Hematopoietic multipotent progenitor cell treated with erythropoietin and hydrocortisone succinate and interleukin-3 and kit ligand, for 8 days (in vitro differentiated cells): ENCODE measurements around the gene ST14.
"Not testable (repeated sequence)": the region's sequence is repeated elsewhere in the genome, so short reads cannot be mapped to it uniquely, and the experiment has no call there.

ENCODE experiments used
- DNase-seq: peaks from one replicate; pipeline ENCODE4 v3.0.0-alpha.2; 2015

The ST14 gene

DNA sequence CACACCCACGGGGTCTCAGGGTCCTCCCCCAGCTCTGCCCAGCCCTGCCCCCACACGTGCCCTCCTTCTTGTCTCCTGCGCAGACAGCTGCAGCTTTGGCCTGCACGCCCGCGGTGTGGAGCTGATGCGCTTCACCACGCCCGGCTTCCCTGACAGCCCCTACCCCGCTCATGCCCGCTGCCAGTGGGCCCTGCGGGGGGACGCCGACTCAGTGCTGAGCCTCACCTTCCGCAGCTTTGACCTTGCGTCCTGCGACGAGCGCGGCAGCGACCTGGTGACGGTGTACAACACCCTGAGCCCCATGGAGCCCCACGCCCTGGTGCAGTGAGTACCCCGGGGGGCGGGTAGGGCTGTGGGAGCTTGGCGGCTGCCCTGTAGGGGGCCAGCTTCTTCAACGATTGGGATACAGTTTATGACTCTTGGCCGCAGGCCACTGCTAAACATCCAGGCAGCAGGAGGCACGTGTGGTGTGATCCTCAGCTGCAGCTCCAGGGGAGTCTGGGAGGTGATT lies 30.8 kb downstream of the ST14 start:
- no peak for DNase-seq

DNA sequence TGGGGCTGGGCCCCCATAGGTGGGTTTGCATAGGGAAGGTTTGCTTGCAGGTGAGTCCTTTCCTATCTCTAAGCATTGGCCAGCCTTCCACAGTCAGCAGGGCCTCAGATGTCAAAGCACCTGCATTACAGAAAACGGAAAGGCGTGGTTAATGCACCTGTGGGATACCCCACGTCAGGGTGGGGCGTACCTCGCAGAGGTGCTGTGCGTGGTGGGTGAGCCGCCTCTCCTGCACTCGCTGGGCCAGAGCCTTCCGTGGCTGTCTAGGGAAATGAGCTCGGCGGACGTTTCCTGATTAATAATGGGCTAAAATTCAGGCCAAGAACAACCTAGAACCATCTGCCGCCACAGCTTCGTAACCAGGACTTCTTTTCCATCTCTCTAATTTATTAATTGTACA lies 32.3 kb downstream of the ST14 start:
- no peak for DNase-seq

DNA sequence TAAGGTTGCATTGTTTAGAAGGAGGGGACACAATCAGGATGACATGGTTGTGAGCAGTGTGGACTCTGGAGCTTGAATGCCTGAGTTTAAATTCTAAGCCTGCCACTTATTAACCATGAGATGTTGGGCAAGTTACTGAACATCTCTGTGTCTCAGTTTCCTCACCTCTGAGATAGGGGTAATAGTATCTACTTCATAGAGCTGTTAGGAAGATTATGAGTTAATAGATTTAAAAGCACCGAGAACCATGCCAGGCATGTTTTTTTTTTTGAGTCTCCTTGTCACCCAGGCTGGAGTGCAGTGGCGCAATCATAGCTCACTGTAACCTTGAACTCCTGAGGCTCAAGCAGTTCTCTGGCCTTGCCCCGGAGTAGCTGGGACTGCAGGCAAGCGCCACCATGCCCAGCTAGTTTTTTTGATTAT lies 33.3 kb downstream of the ST14 start:
- DNase-seq: no peak

DNA sequence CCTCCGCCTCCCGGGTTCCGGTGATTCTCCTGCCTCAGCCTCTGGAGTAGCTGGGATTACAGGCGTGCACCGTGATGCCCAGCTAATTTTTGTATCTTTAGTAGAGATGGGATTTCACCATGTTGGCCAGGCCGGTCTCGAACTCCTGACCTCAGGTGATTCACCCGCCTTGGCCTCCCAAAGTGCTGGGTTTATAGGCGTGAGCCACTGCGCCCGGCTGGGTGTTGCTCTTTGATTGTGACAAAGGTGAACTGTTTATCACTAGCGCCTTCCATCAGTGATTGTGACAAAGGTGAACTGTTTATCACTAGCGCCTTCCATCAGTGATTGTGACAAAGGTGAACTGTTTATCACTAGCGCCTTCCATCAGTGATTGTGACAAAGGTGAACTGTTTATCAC lies 34.0 kb downstream of the ST14 start:
- not testable (repeated sequence) for DNase-seq

DNA sequence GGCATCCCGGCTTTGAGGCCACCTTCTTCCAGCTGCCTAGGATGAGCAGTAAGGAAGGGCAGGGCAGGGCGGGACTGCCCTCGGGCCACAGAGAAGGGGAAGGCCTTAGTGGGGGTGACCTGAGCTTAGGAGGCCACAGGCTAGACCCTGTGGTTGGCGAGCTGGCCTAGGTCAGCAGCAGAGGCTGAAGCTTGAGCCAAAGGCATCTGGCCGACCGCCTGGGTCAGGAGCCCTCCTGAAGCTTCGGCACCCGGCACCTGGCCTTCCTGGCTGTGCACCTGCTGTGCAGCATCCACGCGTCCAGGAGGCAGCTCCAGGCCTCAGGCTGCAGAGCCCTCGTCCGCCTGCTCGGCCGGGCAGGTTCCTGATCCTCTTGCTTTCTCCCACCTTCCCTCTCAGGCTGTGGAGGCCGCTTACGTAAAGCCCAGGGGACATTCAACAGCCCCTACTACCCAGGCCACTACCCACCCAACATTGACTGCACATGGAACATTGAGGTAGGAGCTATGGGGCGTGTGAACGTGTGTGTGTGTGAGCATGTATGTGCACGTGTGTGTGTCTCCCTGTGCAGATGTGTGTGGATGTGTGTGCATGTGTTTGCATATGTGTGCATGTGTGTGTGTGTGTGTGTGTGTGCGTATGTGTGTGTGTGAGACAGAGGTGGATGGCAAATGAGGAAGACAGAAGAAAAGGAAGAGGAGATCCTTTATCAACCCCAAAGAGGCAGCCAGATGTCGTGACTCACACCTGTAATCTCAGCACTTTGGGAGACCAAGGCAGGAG lies 34.9 kb downstream of the ST14 start:
- no peak for DNase-seq

DNA sequence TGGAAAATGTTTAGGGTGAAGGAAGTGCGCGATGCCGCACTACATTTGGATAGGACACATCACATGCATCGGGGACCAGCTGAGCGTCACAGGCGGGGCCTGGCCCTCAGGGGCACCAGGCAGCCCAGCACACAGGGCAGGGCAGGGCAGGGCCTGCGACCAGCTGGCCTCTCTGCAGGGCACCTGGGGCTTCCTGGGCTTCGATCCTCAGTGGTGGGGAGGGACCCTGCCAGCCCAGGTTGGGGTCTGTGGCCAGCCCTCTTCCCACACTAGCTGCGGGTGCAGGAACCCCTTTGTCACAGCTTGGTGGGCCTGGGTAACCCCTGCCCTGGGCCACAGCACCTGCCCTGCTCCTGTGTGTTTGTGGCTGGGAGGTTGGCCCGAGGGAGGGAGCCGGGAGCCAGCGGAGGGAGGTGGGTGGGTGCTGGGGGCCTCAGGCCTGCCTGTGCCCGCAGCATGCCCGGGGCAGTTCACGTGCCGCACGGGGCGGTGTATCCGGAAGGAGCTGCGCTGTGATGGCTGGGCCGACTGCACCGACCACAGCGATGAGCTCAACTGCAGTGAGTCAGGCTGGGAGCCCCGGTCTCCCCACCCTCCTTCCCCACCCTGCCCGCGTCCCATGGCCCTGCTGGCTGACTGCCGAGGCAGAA lies 37.9 kb downstream of the ST14 start:
- no peak for DNase-seq

DNA sequence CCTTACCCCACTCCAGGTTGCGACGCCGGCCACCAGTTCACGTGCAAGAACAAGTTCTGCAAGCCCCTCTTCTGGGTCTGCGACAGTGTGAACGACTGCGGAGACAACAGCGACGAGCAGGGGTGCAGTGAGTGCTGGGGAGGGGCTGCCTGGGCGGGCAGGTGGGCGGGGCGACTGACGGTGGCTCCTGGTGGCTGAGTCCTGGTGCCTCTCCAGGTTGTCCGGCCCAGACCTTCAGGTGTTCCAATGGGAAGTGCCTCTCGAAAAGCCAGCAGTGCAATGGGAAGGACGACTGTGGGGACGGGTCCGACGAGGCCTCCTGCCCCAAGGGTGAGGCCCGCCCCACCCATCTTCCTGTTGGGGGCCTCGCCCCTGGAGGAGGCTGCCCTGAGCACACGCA lies 38.7 kb downstream of the ST14 start:
- no peak for DNase-seq

DNA sequence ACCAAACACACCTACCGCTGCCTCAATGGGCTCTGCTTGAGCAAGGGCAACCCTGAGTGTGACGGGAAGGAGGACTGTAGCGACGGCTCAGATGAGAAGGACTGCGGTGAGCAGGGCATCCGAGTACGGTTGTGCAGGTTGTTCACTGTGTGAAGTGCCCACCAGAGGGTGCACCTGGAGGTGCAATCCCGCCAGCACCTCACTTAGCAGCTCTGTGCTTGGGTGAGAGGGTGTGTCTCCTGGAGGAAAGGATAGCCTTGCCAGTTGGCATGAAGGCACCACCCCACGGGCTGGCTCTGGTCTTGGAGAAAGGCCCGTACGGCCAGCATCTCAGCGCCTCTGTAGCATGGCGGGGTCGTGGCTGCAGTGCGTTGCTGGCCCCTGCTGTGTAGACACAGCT lies 39.4 kb downstream of the ST14 start:
- DNase-seq: no peak

DNA sequence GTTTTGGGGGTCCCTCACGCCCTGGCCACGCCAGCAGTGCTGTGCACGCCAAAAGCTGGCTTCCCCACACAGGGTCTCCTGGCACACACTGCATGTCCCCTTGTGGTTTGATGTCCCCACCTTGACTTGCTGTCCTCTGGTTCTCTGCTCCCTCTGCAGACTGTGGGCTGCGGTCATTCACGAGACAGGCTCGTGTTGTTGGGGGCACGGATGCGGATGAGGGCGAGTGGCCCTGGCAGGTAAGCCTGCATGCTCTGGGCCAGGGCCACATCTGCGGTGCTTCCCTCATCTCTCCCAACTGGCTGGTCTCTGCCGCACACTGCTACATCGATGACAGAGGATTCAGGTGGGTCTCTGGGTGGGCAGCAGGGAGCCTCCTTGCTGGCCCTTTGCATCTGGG lies 40.2 kb downstream of the ST14 start:
- no peak for DNase-seq

DNA sequence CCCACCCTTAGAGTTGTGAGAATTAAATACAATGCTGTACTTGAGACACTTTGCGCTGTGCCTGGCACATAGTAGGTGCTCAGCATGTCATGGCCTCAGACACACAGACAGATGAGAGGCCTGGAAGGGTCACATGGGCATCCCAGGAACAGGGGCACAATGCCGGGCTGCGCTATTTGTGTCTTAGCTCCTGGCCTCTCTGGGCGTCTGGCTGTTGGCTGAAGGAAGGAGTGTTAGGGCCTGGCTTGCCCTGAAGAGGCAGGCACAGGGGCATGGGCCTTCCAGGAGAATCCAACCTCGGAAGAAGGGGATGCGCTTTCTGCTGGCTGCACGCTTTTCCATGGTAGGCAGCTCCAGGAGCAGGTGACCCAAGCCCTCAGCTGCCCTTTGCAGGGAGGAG lies 41.4 kb downstream of the ST14 start:
- DNase-seq: no peak

DNA sequence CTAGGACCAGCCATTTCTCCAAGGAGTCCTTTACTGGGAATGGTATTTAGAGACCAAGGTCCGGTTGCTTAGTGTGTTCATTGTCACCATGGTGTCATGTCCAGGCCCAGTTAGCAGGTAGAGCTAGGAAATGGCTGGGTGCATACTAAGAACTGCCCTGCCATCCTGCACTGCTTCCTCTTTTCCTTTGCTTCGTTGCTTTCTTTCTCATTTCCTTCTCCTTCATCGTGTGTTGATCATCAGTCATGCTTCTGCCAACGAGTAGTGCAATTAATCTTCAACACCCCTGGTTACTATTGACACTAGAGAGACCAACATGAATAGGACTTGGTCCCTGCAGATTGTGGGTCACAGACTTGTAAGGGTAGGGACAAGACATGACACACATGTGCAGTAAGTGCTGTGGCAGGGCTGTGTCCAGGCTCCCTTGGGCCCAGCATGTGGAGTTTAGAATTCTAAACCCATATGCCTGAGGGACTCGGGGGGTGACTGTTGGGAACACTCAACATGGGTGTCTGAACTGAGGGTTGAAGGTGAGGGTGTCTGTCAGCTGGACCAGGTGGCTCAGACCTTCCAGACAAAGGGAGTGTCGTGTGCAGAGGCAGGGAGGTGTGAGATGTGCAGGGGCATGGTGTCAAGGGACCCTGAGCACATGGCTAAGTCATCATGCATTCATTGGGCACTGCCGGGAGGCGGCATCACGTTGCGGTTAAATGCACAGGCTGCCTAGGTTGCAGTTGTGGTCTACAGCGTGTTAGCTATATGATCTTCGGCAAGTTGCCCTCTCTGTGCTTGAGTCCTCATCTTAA lies 42.6 kb downstream of the ST14 start:
- no peak for DNase-seq

DNA sequence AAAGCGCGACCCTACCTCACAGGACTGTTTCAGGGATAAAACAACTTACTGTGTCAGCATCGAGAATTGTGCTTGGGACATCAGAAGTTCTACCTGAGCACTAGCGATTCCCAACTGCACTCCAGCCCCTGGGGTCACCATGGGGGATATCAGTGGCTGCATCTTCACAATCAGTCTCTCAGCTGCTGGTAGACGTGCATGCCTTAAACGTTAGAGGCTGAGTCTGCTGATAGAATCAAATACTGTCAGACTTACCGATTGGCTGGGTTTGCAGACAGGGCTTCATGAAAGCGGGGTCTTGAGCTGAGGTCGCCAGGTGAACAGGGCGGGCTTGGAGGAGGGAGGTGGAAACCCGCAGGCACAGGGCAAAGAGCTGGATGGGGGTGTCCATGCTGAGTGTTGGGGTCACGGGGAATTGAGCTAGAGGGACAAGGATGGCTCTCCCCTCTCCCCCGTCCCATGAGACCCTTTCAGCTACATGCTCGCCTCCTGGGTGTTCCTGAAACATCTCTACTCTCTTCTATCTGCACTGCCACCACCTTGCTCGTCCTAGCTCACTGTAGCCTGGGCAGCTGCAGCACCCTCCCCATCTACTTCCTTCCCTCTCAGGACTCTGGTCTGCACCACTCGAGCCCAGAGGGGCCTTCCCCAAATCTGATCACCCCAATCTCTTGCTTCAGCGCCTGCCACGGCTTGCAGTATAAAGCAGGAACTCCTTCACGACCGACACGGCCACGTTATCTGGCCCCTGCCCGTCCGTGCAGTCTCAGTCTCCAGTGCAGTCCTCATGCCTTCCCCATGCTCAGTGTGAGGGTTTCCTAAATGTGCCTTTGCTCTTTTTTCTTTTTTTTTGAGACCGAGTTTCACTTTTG lies 43.5 kb downstream of the ST14 start:
- DNase-seq: no peak

DNA sequence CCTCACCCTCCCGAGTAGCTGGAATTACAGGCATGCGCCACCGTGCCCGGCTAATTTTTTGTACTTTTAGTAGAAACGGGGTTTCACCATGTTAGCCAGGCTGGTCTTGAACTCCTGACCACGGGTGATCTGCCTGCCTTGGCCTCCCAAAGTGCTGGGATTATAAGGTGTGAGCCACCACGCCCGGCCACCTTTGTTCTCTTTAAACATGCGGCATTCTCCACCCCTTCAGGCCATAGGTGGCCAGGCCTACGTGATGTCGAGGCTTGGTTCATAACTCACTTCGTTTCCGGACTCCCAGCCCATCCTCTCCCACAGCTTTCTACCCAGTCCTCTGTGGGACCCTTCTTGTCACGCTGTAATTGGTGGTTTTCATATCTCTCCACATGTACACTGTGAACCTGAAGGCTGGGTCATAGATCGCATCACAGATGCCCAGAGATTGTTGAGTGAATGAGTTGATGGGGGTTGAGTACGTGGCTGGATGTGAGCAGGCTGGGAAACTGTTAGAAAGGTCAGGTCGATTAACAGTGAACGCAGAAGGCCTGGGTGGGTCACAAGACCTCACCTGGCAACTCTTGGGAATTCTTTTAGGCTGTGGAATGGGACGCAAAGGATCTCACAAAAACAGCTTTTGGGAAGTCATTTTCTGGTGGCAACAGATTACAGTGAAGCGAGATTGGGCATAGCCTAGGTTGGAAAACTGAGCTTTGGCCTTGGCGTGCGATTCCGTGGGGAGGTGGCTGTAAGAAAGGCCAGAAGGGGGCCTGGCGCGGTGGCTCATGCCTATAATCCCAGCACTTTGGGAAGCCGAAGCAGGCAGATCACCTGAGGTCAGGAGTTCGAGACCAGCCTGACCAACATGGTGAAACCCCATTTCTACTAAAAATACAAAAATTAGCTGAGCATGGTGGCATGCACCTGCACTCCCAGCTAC lies 44.5 kb downstream of the ST14 start:
- no peak for DNase-seq

DNA sequence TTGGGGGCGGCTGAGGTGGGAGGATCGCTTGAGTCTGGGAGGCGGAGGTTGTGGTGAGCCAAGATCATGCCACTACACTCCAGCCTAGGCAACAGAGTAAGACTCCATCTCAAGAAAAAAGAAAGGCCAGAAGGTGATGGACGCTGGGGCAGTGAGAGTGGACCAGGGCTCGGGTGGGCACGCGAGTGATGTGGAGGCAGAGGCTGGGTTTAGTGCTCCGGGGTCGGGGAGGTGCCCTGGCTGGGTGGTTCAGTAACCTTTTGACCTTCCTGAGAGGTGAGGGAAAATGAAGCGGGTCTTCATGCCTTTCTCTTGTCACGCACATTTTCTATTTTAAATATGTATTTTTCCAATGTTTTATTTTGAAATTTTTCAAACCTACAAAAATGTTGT lies 45.1 kb downstream of the ST14 start:
- DNase-seq: no peak

DNA sequence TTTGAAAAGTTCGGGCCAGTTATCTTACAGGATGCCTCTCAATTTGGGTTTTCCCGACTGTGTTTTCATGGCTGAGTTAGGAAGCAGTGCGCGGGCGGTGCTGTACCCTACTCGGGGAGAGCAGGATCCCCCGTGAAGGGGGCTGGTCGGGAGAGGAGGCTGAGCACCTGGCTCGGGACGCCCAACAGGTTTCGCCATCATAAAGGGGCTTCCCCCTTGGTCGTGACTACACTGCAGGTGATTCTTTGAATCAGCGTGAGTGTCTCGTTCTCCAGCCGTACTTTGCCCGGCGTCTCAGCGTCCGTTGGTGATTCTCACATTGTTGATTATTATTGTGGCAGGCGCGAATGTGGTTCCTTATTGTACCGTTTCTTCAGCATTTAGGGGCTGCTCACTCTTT lies 46.6 kb downstream of the ST14 start:
- no peak for DNase-seq

DNA sequence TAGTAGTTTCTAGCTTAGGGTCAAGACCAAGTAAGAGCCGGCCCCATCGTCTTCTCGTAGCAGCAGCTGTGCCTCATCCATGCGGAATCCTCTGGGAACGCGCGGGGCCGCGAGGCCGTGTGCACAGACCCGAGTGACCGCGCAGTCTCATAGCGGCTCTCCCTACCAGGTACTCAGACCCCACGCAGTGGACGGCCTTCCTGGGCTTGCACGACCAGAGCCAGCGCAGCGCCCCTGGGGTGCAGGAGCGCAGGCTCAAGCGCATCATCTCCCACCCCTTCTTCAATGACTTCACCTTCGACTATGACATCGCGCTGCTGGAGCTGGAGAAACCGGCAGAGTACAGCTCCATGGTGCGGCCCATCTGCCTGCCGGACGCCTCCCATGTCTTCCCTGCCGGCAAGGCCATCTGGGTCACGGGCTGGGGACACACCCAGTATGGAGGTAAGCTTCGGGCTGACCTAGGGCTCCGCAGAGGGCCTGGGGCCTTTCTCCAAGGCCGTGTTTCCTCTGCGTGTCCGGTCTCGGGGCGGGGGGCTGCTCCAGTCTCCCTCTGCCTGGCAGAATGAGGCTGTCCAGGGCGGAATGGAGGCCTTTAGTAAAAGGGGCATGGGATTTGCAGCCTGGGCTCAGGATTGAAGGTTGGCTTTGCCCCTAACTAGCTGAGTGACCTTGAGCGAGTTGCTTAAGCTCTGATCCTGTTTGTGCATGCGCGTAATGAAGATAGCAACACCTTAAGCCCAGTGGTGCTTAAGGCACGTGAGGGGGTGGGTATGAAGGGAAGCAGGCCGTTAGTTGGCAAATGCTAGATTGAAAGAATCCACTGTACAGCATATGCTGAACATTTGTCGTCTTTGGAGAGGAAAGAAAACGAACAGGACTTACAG lies 48.9 kb downstream of the ST14 start:
- DNase-seq: no peak

DNA sequence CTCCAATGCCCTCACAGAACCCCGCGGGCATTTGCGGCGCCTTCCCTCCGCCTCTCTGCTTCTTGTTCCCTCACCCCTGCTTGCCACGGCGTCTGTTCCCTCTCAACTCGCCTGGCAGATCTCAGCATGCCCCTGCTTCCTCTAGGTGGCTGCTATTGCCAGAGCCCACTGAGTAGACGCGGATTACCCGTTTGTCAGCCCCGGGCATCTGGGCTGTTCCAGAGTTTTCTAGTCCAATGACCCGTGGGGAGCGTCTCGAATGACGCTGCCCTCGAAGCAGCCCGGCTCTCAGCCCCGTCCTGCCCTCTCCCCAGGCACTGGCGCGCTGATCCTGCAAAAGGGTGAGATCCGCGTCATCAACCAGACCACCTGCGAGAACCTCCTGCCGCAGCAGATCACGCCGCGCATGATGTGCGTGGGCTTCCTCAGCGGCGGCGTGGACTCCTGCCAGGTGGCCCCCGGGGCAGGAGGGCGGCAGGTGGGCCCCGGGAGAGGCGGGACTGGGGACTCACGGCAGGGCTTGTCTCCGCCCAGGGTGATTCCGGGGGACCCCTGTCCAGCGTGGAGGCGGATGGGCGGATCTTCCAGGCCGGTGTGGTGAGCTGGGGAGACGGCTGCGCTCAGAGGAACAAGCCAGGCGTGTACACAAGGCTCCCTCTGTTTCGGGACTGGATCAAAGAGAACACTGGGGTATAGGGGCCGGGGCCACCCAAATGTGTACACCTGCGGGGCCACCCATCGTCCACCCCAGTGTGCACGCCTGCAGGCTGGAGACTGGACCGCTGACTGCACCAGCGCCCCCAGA lies 49.7 kb downstream of the ST14 start:
- no peak for DNase-seq

DNA sequence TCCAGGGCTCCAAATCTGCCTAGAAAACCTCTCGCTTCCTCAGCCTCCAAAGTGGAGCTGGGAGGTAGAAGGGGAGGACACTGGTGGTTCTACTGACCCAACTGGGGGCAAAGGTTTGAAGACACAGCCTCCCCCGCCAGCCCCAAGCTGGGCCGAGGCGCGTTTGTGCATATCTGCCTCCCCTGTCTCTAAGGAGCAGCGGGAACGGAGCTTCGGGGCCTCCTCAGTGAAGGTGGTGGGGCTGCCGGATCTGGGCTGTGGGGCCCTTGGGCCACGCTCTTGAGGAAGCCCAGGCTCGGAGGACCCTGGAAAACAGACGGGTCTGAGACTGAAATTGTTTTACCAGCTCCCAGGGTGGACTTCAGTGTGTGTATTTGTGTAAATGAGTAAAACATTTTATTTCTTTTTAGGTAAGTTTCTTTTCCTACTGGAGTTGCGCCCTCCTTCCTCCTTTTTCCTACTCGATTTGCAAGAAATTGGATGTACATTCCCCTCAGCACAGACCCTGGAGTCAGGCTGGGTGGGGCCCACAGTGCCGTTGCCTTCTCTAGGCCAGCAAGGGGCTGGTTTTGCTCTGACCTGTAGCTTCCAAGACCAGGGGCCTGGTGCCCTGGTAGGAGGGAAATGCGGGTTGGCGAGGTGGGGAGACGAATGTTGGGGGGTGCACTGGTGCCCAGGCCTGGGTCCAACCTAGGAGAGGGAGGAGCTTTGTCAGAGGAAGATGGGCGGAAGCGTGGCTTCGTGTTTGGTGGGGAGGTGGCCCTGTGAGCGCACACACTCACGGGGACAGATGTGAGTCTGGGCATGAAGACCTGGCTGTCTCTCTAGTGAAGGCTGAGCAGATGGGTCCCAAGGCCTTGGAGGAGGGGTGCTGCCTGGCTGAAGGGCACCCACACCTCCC lies 50.6 kb downstream of the ST14 start:
- DNase-seq: no peak

DNA sequence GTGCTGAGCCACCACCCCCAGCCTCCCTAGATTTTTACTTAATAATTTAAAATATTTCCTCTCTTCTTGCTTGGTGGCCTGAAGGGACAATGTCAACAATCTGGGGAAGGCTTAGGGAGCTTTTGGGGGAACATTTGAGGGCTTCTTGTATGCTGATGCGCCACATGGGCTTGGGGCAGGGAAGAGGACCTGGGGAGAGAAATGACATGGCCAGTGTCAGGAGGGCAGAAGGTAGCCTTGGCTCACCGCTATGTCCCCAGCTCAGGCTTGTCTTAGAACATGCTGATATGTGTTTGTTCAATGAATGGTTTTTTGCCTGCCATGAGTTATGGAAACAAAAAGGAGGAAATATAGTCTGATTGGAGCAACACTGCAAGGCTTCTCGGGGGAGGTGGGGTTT lies 51.6 kb downstream of the ST14 start:
- DNase-seq: no peak
